Stimulated activated CD8-positive, alpha-beta memory T cell treated with anti-CD3 and anti-CD28 coated beads, Interleukin-12 subunit alpha, Interleukin-12 subunit beta, amount 100 ng/mL, for 4 hours (primary cell): Measurements from ENCODE around the gene DZIP3.

Source experiments
- DNase-seq: peaks from one replicate; pipeline ENCODE4 v3.0.0-alpha.2; 2020; ENCODE audit warnings: low read depth

DZIP3 gene

GRCh38 chr3:108589081-108589997 lies at the start of gene DZIP3, which contains the start of gene CIP2A:
TSS of gene DZIP3 (plus strand) at chr3:108589722. CDS start at chr3:108605407, 15,685 bp downstream.
TSS of gene CIP2A (minus strand) at chr3:108589438. CDS start at chr3:108589375, 63 bp downstream.
- peak; percentile 70 for DNase-seq

DNA sequence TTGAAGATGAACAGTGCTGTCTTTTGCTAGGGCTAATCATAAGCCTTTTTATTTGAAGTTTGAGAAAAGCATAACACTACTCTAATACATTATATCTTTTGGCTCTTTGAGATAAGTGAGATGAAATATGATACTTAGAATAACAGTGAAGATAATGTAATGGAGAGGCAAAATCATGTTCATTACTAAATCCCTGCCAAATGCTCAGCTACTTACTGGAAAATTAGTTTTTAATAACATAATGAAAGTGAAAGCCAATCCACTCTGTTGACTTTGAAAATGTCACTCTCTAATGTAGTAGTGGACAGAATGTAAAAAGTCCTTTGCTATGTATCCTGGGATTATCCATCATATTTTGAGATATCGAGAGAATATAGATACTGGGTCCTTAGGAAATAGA lies 43.3 kb upstream of the DZIP3 start:
- DNase-seq: no peak

GRCh38 chr3:108546692-108547091 lies 42.8 kb upstream of the DZIP3 start:
- no peak for DNase-seq

GRCh38 chr3:108548304-108548703 lies 41.2 kb upstream of the DZIP3 start:
- DNase-seq: no peak

- DNase-seq: no peak
Observed at GRCh38 chr3:108548886-108549285, 40.6 kb upstream of the DZIP3 start.

GRCh38 chr3:108552267-108553159 lies 37.0 kb upstream of the DZIP3 start:
- no peak for DNase-seq

DNA sequence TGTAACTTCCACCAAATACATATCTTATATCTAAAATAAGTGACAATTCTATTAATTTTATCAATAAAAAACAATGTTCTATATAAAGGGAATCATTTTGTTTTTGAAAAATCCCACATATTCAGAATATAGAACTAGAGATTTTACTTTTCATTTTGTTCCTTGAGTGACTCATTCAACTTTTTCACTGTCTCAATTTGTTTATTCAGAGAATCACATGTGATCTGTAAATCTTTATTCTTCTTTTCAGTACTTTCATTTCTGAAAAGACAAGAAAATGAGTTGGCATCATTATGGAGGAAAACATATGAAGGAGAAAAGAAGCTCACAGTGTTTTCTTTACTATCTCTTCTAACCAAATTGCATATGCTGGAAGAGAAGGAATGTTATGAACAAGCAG lies 35.3 kb upstream of the DZIP3 start:
- no peak for DNase-seq

DNA sequence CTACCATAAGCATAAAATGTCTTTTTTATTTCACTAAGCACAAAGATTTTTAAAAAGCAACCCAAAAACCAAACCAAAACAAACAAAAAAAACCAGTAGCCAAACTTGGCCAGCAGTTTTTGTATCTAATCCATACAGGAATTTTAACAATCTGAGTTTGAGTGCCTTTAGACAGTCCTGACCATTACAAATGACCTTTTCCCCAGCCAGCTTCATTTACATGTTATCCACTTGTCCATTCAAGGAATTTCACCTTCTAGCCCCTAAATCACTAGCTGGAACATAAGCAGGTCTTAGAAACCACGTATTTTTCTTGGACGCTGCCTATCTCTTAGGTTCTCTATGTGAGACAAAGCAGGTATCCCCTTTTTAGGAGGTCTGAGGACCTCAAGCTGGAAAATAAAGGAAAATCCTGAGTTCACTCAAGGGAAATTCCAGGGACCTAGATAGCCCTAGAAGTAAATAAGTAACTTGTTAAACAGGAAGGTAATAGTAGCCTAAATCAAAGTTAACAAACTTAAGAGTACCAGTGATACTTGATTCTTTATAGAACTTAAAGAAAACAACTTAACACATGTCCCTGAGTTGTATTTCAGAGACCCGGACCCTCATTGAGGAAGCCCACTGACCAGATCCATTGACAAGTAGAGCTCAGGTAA lies 34.5 kb upstream of the DZIP3 start:
- no peak for DNase-seq

- DNase-seq: no peak
Observed at GRCh38 chr3:108555966-108556581, 33.4 kb upstream of the DZIP3 start.

GRCh38 chr3:108562565-108562964 lies 27.0 kb upstream of the DZIP3 start:
- no peak for DNase-seq

DNA sequence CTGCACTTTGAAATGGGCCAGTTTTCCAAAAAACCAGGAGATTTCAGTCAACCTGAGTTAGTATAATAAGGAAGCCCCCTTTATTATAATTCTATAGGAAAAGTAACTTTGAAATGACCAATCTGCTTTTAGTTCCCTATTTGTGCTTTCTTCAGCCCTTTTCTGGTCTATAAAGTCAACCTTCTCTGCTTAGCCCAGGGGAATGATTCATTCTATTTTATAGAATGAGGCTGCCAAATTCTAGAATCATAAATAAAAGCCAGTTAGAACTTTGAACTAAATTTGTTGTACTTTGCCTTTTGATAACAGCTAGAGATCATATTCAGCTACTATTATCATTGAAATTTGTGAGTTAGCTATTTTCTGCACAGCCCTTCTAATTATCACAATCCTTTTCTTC lies 25.0 kb upstream of the DZIP3 start:
- no peak for DNase-seq

- no peak for DNase-seq
Observed at GRCh38 chr3:108565506-108565905, 24.0 kb upstream of the DZIP3 start.

DNA sequence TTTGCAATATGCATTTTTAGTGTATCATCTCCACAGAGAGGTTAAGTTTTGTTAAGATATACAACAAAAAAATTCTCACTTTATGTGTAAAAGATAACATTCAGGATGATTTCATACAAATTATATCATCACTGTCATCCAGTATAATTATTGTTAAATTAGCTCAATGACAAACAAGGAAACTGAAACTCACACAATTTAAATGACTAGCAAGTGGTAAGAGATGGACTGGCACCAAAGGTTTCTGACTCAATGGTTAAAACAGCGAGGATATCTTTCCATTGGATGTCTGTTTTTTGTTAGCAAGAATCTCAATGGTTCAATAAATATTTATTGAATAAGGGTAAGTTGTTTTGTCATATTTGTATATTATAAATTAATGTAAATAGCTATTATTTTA lies 22.9 kb upstream of the DZIP3 start:
- DNase-seq: no peak

- DNase-seq: no peak
Observed at GRCh38 chr3:108569336-108569735, 20.2 kb upstream of the DZIP3 start.

DNA sequence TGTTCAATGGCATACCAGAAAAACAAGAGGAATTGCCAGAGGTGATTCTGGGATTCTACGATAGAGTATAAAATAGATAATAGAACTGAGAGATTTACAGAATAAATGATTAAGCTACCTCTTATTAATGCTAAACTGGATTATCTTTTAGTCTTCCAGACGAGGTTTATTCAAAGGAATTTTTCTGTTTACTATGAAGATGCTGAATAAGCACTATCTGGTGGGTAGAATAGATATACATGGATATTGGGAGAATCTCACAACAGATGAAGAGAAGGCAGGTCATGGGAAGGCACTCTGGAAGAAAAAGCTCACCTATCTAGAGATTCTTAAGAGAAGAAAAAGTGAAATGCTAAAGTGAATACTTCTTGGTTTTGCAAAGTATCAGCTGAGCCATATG lies 11.5 kb upstream of the DZIP3 start:
- DNase-seq: no peak

DNA sequence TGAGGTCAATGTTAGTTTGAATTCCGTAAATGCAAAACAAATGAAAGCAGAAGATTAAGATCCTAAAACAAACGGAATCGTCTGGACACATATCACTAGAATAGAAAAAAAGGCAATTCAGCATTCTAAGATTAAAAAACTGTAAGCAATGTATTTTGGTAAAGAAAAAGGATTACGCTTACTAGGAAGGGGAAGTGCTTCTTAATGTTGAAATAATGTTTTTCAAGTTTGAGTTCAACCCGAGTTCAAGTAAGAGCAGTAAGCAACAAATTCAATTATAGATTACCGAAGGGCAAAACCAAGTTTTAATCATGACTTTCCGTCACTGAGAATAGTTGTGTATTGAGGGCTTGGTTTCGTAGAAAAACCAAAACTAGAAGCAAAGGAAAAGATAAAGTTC lies 921 bp upstream of the DZIP3 start:
- no peak for DNase-seq

DNA sequence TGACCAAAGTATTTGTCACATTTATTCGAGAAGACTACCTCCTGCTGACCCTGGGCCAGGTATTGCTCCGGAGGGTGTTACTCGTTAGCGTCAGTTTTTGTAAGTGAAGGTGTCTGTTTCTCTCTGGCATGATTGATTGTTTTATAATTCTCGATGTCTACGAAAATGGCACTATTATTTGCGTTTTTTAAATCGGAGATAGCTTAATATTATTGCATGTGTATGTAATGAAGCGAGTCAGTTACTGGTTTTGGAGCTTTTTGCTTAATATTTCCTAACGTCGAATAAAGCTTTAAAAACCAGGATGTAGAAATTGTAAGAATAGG lies 439 bp downstream of the DZIP3 start:
- no peak for DNase-seq

DNA sequence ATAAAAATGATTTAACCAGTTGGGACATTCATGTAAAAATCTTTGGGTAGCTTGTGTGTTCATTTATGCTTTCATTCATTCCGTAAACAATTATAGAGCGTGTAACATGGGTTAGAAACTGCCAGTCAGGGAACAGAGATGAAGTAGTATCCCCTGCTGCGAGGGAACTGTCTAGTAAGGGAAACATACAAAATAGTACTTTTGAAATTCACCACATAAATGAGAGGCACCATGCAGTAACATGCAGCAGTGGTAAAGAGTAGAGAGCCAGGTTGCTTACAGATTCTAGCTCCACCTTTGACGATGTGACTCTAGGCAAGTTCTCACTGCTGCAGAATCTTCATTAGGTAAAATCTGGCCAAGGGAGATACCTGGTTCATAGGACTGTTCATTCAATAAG lies 938 bp downstream of the DZIP3 start:
- no peak for DNase-seq

DNA sequence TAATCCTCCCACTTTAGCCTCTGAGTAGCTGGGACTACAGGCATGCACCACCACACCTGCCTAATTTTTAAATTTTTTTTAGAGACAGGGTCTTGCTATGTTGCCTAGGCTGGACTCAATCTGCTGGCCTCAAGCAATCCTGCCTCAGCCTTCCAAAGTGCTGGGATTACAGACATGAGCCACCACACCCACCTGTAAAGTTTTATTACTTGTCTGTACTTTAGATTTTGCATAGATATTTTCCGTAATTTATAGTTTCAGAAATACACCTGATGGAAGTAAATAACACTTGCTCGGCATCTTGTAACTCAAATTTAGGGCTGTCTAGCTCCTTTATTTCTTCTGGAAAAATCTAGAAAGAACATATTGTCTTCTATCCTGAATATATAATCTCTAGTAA lies 5.8 kb downstream of the DZIP3 start:
- no peak for DNase-seq

GRCh38 chr3:108598375-108598774 lies 8.9 kb downstream of the DZIP3 start:
- no peak for DNase-seq

GRCh38 chr3:108599677-108600409 lies 10.3 kb downstream of the DZIP3 start:
- no peak for DNase-seq
